HG02981 (cell line): ENCODE data around the gene TREML2.
"Not testable (repeated sequence)": the region's sequence is repeated elsewhere in the genome, so short reads cannot be mapped to it uniquely, and the experiment has no call there.

Experiments used
- ATAC-seq: cut with Tn5 transposase; IDR thresholded peaks from one replicate; pipeline ENCODE4 v1.9.1; 2021; ENCODE audit warnings: mild to moderate bottlenecking, moderate library complexity; ENCODE audit not compliant: unreplicated experiment

The TREML2 gene, protein sequence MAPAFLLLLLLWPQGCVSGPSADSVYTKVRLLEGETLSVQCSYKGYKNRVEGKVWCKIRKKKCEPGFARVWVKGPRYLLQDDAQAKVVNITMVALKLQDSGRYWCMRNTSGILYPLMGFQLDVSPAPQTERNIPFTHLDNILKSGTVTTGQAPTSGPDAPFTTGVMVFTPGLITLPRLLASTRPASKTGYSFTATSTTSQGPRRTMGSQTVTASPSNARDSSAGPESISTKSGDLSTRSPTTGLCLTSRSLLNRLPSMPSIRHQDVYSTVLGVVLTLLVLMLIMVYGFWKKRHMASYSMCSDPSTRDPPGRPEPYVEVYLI

DNA sequence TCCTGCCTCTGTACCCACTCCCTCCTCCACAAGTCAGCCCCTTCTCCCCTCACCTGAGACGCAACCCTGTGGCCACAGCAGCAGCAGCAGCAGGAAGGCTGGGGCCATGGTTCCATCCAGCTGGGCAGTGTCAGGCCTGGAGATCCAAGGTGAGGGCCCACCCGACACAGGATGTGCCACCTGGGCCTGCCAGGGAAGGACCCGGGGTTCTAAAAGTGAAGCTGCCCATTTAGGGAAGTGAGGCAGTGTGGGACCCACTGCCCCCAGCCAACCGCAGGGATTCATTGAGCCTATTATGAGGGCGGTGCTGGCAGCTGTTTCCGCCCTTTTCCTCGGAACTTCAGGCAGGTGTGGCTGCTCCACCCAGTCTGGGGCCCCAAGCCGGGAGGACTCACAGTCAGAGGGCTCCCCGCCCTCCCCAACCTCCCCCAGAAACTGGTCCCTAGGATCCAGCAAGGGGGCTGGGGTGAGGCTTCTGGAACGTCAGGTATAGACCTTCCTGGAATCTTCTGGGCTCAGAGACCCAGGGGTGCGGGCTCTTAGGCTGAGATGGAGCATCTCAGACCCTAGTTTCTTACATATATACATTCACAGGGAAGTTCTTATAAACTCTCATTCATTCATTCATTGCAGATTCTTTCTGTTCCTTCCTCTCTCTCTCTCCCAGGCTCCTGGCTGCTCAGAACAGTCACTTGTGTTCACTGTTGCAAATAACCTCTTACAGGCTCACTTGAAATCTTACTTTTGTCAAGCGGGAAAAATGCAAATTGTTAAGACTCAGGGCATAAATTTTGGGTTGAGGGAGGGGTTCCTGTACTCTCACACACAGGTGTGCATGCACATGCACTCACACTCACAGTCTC, at the start of gene TREML2:
TREML2 (minus strand) TSS at position 249 of the 863 bp plus-strand sequence; CDS start at position 108, 141 bp downstream.
- peak; percentile 32 for ATAC-seq

DNA sequence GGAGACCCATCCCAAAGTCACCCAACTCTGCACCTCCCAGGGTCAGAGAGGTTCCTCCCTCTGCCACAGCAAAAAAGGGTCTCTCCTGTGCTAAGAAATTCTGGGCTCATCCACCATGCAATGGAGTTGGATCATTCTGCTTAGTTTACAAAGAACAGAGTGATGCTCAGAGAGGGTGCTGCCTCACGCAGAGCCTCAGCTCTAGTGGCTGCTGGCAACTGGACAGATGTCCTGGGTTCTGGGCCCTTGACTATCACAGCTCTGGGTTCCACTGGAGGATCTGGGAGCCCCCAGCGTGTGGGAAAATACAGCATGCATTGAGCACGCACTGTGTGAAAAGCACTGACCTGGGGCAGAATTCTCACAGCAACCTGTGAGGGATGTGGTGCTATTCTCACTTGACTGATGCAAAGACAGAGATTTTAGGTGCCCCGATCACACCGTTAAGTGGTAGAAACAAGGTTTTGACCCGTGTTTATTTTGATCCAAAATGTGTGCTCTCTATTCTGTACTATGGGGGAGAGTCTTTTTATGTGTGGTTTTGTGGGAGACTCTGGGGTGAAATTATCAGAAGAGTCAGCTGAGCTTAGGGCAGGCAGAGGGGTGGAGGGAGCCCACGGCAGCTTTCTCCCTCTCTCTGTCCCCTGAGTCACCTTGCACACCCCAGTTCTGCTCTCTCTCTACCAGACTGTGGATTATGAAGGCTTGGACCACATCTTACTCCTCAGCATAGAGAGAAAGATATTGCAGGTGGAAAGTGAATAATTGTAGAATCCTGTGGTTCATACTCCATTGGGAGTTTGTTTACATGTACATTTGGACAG, 47.1 kb upstream of the TREML2 start:
- no peak for ATAC-seq

DNA sequence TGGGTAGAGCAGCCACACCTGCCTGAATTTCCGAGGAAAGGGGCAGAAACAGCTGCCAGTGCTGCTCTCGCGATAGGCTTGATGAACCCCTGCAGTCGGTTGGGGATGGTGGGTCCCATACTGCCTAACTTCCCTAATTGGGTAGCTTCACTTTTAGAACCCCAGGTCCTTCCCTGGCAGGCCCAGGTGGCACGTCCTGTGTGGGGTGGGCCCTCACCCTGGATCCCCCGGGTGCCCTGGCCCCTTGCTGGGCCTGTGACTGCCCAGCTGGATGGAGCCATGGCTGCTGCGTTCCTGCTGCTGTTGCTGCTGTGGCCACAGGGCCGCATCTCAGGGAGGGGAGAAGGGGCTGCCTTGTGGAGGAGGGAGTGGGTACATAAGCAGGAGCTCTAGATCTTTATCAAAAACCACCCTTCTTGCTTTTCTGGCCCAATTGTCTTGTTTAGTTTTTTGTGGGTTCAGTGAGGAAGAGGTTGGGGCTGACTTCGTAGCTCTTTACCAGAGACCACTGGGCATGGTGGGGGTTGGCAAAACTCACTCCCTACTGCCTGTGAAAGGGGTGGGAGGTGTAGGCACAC, 46.4 kb upstream of the TREML2 start:
- ATAC-seq: no peak

DNA sequence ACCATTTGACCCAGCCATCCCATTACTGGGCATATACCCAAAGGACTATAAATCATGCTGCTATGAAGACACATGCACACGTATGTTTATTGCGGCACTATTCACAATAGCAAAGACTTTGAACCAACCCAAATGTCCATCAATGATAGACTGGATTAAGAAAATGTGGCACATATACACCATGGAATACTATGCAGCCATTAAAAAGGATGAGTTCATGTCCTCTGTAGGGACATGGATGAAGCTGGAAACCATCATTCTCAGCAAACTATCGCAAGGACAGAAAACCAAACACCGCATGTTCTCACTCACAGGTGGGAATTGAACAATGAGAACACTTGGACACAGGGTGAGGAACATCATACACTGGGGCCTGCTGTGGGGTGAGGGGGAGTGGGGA, 45.6 kb upstream of the TREML2 start:
- ATAC-seq: not testable (repeated sequence)

DNA sequence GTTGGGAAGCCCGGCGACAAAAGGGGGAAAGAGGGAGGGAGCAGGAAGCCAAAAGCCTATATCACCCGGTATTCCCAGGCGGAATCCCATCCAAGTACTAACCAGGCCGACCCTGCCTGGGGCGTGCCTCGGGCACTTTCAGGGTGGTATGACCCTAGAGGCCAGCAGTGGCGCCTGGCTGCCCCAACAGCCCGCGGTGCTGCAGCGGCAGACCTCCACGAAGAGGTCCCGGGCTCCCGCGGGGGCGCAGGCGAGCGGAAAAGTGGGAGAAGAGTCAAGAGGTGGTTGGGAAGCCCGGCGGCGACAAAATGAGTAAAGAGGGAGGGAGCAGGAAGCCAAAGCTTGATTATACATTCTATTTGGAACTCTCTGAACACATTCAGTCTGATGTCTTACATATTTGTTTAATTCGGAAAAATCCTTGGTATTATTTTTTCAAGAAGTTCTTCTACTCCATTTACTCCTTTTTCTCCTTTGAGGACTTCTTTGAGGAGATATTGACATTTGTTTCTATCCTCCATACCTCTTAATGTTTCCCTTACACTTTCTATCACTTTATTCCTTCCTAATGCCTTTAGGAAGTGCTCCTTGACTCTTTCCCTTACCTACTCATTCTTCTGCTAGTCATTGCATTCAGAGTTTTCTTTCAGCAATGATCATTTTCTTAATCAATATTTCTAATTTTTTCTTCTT, 38.7 kb upstream of the TREML2 start:
- ATAC-seq: no peak

DNA sequence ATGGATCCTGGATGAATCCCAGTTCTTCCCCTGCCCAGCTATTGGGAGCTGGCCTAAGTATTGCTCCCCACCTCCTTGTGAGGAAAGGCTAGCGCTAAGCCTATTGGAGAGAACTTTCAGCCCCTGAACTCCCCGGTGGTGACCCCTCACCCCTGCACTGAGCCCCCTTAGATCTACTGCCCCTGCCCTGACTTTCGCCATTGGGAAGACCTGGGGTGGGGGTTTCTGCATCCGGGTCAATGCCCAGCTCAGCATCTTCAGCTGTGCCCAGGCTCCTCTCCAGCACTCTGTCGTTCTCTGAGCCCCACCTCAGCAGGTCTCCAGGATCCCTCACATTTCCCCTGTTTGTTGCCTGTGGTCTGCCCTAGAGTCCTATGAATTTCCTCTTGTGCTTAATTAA, 36.2 kb upstream of the TREML2 start:
- no peak for ATAC-seq

DNA sequence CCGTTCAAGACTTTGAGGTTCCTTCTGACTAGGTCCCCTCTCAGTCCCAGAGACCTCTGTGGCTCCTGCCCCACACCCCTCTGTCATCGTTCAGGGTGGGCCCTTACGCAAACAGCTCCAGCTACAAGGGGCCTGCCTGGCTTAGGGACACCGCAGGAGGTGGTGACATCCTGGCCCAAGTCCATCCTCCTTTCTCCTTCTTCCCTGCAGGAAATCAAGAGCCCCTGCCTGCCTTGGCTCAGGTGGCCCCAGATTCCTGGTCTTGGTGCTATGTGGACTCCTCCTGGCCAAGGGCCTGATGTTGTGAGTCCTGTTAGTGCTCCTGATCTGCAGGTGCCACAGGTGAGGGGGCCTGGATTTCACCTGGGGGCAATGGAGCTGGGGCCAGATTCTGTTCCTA, 35.3 kb upstream of the TREML2 start:
- ATAC-seq: no peak

DNA sequence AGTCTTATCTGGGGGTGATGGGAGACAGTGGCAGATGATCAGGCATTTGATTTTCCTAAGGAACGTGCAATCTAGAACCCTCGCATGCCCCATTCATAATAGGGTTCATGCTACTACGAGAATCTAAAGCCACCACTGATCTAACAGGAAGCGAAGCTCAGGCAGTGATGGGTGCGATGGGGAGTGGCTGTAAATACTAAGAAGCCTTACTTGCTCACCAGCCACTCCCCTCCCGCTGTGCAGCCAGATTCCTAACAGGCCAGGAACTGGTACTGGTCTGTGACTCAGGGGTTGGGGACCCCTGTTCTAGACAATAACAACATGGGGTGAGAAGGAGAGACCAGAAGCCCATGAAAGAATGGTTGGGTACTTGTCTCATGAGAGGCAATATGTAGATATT, 31.7 kb upstream of the TREML2 start:
- ATAC-seq: no peak

DNA sequence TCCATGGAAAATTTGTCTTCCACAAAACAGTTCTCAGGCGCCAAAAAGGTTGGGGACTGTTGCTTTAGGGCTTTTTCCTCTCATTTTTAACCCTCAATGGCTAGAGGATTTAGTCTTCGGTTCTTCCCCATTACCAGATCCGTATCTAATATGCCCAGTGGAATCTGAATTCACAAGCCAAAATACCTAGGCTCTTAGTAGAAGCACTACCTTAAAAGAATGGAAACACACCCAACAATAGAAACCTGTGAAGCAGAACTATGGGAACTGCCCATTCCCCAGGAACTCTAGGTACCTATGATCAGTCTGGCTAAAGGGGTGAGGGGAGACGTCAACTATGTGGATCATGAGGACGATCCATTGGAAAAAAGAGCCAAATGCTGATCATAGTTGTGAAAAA, 30.3 kb upstream of the TREML2 start:
- ATAC-seq: no peak

DNA sequence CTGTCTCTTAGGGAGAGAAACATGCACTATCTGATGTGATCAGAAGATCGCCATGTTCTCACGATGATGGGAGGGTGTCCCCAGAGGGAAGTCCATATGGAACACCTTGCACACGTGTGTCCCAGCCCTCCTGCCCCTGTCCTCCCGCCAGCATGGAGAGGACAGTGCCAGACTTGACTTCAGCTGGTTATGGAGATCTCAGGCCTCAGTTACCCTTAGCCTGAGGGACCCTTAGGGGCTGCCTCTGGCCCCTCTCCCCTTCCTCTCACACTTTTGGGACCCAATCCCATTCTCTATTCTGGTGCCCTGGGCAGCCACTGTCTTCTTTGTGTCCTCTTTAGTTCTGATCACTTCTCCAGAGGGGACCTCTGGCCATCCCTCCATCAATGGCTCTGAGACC, 28.8 kb upstream of the TREML2 start:
- no peak for ATAC-seq

DNA sequence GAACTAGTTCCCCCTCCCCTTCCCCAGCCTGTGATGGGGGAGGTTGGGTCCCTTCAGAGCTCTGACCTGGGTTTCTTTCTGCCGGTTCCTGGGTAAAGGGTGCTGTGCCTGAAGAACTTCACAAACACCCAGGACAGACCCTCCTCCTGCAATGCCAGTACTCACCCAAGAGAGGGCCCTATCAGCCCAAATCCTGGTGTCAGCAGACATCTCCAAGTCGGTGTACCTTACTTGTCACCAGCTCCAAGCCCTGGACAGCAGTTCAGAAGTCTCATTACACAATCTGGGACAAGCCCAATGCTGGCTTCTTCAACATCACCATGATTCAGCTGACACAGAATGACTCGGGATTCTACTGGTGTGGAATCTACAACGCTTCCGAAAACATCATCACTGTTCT, 27.7 kb upstream of the TREML2 start:
- ATAC-seq: no peak

DNA sequence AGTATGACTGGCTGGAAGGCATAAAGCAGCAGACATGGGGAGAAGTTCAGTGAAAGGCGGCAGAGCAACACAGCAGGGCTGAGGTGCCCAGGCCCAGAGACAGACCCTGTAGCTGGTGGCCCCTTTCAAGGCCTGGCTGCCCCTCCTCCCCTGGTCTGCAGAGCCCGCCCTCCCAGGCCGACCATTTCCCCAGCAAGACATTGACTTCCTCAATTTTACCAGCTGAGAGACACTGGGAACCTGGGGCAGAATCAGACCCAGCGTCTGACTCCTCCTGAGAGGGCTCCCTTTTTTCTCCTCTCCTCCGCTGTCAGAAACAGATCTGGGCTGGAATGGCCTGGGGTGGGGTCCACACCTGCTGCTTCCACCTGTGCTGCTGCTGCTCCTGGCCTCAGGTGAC, 27.1 kb upstream of the TREML2 start, which contains the start of gene TREML4:
TREML4 (plus strand) TSS at position 254 of the 400 bp plus-strand sequence; CDS start at position 333, 79 bp downstream.
- no peak for ATAC-seq

DNA sequence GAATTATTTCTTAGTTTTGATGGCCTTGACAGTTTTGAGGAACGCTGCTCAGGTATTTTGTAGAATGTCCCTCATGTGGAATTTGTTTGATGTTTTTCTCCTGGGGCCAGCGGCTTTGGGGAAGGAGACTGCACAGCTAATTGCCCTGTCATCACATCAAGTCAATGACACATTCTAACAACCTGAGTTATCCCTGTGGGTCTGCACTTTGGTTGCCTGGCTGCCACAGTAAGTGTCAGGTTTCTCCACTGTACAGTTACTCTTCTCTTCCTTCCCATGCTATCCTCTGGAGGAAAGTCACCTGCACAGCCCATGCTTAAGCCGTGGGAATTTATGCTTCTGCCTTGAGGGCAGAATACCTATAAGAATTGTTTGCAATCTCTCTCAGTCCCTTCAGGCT, 25.8 kb upstream of the TREML2 start:
- ATAC-seq: no peak

DNA sequence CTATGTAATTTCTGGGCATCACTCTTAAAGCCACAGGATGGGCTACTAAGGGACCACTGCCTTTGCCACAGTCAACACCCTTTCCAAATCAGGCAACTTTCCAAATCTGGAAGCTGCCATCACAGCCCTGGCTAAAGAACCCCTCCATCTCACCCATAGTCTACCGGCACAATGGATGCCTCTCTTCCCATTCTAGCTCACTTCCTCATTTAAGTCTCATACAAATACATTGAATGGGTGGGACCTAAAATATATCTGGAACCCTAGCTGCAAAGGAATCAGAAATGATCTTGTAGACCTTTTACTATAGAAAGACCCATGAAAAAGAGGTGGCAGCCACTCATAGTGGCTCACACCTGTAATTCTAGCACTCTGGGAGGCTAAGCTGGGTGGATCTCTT, 23.9 kb upstream of the TREML2 start:
- no peak for ATAC-seq

DNA sequence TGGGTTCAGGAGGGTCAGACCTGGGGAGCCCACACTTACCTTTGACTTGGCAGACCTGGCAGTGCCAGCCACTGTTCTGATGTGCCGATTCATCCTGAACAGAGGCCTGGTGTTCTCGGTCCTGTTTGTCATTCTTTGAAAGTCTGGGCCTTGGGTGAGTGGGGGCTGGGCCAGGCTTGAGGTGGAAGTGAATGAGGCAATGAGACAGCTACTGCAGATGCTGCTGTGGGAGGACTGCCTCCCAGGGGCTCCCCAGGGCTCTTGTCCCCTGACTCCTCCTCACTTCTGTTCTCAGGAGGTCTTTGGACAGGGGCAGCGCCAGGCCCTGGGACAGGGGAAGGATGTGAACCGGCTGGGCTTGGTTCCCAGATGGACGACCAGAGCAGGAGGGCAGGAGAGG, 21.6 kb upstream of the TREML2 start:
- ATAC-seq: no peak

DNA sequence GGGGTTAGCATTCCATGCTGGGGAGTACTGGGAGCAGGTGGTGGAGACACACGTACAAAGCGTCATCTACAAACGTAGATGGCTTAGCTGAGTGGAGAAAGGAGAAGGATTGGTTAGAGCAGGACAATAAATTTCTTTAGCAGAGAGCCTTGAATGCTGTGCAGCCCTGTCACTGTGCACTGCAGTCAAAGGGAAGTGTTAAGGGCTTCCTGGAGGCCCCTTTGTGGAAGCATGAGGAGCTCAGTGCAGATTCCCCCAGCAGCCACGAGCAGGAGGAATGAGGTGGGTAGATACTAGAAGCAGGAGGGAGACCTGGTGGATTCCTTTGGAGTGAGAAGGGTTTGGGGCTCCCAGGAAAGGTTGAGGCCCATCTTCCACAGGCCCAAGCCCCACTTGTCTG, 21.1 kb upstream of the TREML2 start:
- no peak for ATAC-seq

DNA sequence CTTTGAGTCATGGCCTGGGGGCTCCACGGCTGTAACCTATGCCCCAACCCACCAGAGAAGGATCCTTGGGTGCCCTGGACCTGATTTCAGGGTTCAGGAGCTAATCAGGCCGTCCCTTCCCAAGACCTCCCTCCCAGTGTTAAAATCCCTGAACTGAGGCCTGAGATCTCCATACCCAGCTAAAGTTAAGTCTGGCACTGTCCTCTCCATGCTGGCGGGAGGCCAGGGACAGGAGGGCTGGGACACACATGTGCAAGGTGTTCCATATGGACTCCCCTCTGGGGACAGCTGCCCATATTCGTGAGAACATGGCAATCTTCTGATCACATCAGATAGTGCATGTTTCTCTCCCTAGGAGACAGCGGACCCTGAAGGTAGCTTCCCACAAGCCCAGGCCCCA, 15.7 kb upstream of the TREML2 start:
- no peak for ATAC-seq

DNA sequence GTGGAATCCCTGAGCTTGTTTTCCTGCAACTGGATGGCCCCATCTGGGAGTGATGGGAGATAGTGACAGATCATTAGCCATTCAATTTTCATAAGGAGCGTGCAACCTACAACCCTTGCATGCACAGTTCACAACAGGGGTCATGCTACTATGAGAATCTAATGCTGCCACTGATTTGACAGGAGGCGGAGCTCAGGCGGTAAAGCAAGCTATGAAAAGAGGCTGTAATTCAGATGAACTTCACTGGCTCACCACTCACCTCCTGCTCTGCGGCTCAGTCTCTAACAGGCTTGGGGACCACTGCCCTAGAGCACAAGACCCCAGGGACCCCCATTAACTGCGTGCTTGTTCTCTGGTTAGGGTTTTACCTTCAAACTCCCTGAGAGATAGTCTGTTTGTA, 14.8 kb upstream of the TREML2 start:
- ATAC-seq: no peak

DNA sequence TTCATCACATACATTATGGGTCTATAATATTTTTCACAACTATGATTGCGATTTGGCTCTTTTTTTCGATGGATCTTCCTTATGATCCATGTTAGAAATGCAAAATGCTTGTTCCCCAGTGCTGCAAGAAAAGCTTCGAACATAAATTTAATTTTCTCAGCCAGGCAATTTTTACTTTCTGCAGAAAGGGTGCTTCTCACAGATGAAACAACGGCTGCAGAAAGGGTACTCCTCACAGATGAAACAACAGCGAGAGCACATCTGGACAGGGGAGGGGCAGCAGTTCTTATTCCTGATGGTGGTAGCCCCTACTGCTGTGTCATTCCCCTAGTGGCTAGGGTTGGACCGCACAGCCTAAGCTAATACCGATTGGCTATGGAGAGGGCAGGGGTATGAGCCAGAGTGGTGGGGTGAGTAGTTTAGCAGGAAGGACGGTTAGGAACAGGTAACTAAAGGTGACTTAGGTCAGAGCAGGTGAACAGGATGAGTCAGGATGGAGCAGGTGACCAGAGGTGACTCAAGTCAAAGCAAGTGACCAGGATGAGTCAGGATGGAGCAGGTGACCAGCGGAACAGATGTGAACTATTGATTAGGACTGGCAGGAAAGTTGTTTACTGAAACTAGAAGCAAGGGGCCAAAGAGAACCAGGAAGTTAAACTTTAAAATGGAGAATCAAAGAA, 13.8 kb upstream of the TREML2 start:
- ATAC-seq: no peak
